Gastroesophageal sphincter (tissue), 4 donors: ENCODE measurements around the gene CREBRF. TPM values are rescaled to one million over a fixed set of nuclear protein-coding genes. Genes with fewer than 3 reads are reported as not detected.
"Not testable (repeated sequence)": the region's sequence is repeated elsewhere in the genome, so short reads cannot be mapped to it uniquely, and the experiment has no call there.

Experiments
- ATAC-seq: fragments of 150-250 bp; one replicate; pipeline ENCODE4 v1.9.1; 2016; ENCODE audit warnings: mild to moderate bottlenecking, moderate library complexity
- H3K27ac ChIP-seq, 4 donors: fragments of 200-600 bp; sonication (generic) in 3 of 4; 1 replicate in 3 of 4; 2 replicates in 1 of 4; pipeline ENCODE4 v1.5.1; 2016 to 2019
- H3K27me3 ChIP-seq: fragments of 200-600 bp; sonication (generic); one replicate; pipeline ENCODE4 v1.5.1; 2019
- H3K36me3 ChIP-seq, 2 donors: fragments of 200-600 bp; sonication (generic); one replicate each; pipeline ENCODE4 v1.5.1; 2019; ENCODE audit warnings: control low read depth in 1 of 2
- H3K4me1 ChIP-seq, 3 donors: fragments of 200-600 bp; sonication (generic); 1 replicate in 2 of 3; 2 replicates in 1 of 3; pipeline ENCODE4 v1.5.1; 2016 to 2019; ENCODE audit warnings: control low read depth in 2 of 3
- H3K4me3 ChIP-seq, 2 donors: fragments of 200-600 bp; sonication (generic); one replicate each; pipeline ENCODE4 v1.5.1; 2019; ENCODE audit warnings: mild to moderate bottlenecking in 1 of 2, moderate library complexity in 1 of 2
- H3K9me3 ChIP-seq, 3 donors: fragments of 200-600 bp; sonication (generic); one replicate each; pipeline ENCODE4 v1.5.1; 2017 to 2019; ENCODE audit warnings: control low read depth in 2 of 3
- EP300 ChIP-seq: sonication (generic); formaldehyde crosslinking; IDR thresholded peaks from one replicate; pipeline ENCODE4 v1.6.1; 2017; ENCODE audit warnings: antibody characterized with exemption, mild to moderate bottlenecking
- POLR2A ChIP-seq, 2 donors: fragments of 450-650 bp; IDR thresholded peaks; one replicate each; pipeline ENCODE4 v1.6.1; 2017; ENCODE audit warnings: antibody characterized with exemption in 2 of 2, mild to moderate bottlenecking in 2 of 2, moderate library complexity in 1 of 2
- POLR2AphosphoS5 ChIP-seq: sonication (generic); formaldehyde crosslinking; IDR thresholded peaks from one replicate; pipeline ENCODE4 v1.6.1; 2017; ENCODE audit warnings: antibody characterized with exemption
- WGBS, 2 donors: methylation state at CpG; one replicate each; pipeline ENCODE4 v1.1.5; 2018; ENCODE audit warnings: low coverage in 1 of 2; 5-methylcytosine and 5-hydroxymethylcytosine counted together
- total RNA-seq, 4 donors: library from RNA; depleted of rRNA; stranded (reverse); fragments of >200 nt; gene quantifications; one replicate each; pipeline ENCODE4 v1.1.0, GENCODE V29; 2016
- TF ChIP-seq, protein P1 (sequence below), 4 experiments: fragments of 200-600 bp in 2 of 4; fragments of 450-650 bp in 2 of 4; sonication (generic) in 1 of 4; IDR thresholded peaks; one replicate each; pipeline ENCODE4 v1.5.1; 2017 to 2019; ENCODE audit warnings: antibody characterized with exemption in 4 of 4, mild to moderate bottlenecking in 2 of 4, moderate library complexity in 2 of 4

Gene CREBRF
- total RNA-seq, 4 donors from 2014 or later = 44.2 to 72.7 (median 64.0) TPM

- ATAC-seq = no peak
- Histone ChIP-seq H3K27me3 (no peaks in the 10 kb centered on the region), H3K4me3 (no peak overlapping the region), H3K36me3 (peaks cover 0 to 64% of the 10 kb centered on the region in 2 donors), H3K9me3 (no peaks in the 10 kb centered on the region), H3K27ac (no peak overlapping the region), H3K4me1 (peaks cover 0 to 11% (median 0%) of the 10 kb centered on the region in 3 donors)
- TF ChIP-seq POLR2A (IDR thresholded peaks at IDR 0.05) (no peak), POLR2AphosphoS5 (no peak), EP300 (no peak)
- TF ChIP-seq, protein P1, sequence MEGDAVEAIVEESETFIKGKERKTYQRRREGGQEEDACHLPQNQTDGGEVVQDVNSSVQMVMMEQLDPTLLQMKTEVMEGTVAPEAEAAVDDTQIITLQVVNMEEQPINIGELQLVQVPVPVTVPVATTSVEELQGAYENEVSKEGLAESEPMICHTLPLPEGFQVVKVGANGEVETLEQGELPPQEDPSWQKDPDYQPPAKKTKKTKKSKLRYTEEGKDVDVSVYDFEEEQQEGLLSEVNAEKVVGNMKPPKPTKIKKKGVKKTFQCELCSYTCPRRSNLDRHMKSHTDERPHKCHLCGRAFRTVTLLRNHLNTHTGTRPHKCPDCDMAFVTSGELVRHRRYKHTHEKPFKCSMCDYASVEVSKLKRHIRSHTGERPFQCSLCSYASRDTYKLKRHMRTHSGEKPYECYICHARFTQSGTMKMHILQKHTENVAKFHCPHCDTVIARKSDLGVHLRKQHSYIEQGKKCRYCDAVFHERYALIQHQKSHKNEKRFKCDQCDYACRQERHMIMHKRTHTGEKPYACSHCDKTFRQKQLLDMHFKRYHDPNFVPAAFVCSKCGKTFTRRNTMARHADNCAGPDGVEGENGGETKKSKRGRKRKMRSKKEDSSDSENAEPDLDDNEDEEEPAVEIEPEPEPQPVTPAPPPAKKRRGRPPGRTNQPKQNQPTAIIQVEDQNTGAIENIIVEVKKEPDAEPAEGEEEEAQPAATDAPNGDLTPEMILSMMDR (IDR thresholded peaks at IDR 0.05) = no peak
- 33 to 60% methylated on average over 1 of the region's 2 CpGs for WGBS, 2 donors
Measured at GRCh38 chr5:173148354-173148753, 92.2 kb downstream of the CREBRF start.

DNA sequence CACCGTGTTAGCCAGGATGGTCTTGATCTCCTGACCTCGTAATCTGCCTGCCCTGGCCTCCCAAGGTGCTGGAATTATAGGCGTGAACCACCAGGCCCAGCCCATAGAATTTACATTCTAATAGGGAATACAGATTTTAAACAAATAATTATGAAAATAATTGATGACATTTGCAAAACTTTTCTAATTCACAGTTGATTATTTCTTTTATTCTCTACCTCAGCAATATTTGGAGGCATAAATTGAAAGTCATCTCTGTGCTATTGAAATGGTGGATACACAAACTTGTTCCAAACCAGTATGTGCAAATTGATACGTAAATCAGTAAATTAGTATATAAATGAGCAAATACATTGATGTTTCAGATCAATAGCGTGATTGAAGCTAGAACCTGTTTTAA lies 96.4 kb downstream of the CREBRF start:
- 82 to 87% methylated on average over 2 to 5 of the region's 5 CpGs for WGBS, 2 donors
- H3K4me3 ChIP-seq = no peak overlapping the region
- no peak for ATAC-seq
- H3K9me3 ChIP-seq = no peaks in the 10 kb centered on the region
- H3K4me1 ChIP-seq = no peaks in the 10 kb centered on the region
- H3K36me3 ChIP-seq = peaks cover 0 to 97% of the 10 kb centered on the region in 2 donors
- H3K27ac ChIP-seq = no peak overlapping the region
- TF ChIP-seq POLR2AphosphoS5 (no peak), EP300 (no peak), POLR2A (IDR thresholded peaks at IDR 0.05) (no peak)
- TF ChIP-seq, protein P1 (IDR thresholded peaks at IDR 0.05) = no peak
- no peaks in the 10 kb centered on the region for H3K27me3 ChIP-seq

DNA sequence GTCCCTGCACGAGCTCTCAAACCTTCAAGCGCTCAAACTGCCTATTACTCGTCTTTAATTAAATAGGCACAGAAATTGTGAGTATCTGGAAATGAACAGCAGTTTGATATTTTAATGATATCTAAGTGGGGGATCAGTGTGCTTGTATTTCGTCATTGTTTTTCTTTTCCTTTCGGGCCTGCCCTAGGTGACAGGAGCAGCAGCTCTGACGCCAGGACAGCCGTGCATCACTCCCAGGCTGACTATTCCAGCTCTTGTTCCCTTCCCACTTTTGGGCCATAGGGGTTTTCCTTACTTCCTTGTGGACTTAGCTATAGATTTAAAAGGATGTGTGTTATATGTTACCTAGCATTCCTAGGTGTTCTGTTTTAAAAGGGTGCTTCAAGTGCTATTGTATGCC lies 97.7 kb downstream of the CREBRF start:
- H3K4me1 ChIP-seq = no peaks in the 10 kb centered on the region
- H3K4me3 ChIP-seq = no peak overlapping the region
- no peak for ATAC-seq
- H3K27ac ChIP-seq = no peak overlapping the region
- no peaks in the 10 kb centered on the region for H3K27me3 ChIP-seq
- H3K36me3 ChIP-seq = peaks cover 0 to 100% of the 10 kb centered on the region in 2 donors
- no peaks in the 10 kb centered on the region for H3K9me3 ChIP-seq
- TF ChIP-seq POLR2AphosphoS5 (no peak), EP300 (no peak), POLR2A (IDR thresholded peaks at IDR 0.05) (no peak)
- TF ChIP-seq, protein P1 (IDR thresholded peaks at IDR 0.05) = no peak
- 81 to 90% methylated on average over 7 of the region's 7 CpGs for WGBS, 2 donors

DNA sequence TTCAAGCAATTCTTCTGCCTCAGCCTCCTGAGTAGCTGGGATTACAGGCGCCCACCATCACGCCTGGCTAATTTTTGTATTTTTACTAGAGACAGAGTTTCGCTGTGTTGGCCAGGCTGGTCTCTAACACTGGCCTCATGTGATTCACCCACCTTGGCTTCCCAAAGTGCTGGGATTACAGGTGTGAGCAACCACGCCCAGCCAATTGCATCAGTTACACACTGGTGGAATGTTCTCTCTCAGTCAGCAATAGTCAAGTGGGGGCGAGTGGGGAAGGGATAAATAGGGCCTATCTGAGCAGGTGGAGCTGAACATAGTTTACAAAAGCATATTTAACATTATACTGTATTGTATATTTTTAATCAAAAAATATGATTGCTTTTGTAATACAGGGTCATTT lies 98.5 kb downstream of the CREBRF start:
- peaks cover 0 to 100% of the 10 kb centered on the region in 2 donors for H3K36me3 ChIP-seq
- ATAC-seq, H3K4me3 ChIP-seq, H3K4me1 ChIP-seq, H3K9me3 ChIP-seq, H3K27me3 ChIP-seq, H3K27ac ChIP-seq: not testable (repeated sequence)
- 100% methylated on average over 4 of the region's 5 CpGs; no CpG with 5 or more reads in 1 of the 2 donors for WGBS, 2 donors

DNA sequence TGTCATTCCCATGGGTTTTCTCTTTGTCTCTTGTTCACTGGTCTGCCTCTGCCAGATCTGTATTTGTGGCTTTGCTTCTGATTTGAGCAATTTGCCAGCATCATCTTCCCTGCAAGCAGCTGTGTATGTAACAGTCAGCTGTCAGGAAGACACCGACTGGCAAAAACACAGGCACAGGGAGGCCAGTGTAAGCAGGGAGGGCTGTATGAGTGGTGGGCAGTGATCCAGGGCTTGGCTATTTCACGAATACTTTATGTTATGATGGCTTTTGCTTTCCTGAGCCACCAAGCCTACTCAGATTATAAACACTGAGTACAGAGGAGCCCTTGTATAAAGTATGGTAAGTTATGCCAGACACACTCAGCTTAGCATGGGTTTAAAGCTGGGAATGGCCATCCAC lies 99.8 kb downstream of the CREBRF start:
- ATAC-seq = no peak
- H3K27me3 ChIP-seq = no peaks in the 10 kb centered on the region
- WGBS, 2 donors = 51% methylated on average over 2 of the region's 2 CpGs; no CpG with 5 or more reads in 1 of the 2 donors
- H3K9me3 ChIP-seq = no peaks in the 10 kb centered on the region
- H3K4me3 ChIP-seq = no peak overlapping the region
- H3K36me3 ChIP-seq = peaks cover 0 to 100% of the 10 kb centered on the region in 2 donors
- no peak for TF ChIP-seq POLR2A (IDR thresholded peaks at IDR 0.05)
- TF ChIP-seq, protein P1 (IDR thresholded peaks at IDR 0.05) = no peak
- no peak for TF ChIP-seq EP300
- TF ChIP-seq POLR2AphosphoS5 = no peak
- no peak overlapping the region for H3K27ac ChIP-seq
- no peaks in the 10 kb centered on the region for H3K4me1 ChIP-seq
